Uterine smooth muscle cell (primary cell): Measurements from ENCODE around the gene FOXD1. TPM values are rescaled to one million over a fixed set of nuclear protein-coding genes. Genes with fewer than 3 reads are reported as not detected.

ENCODE experiments used
- total RNA-seq: library from RNA; depleted of rRNA; stranded (reverse); fragments of >200 nt; gene quantifications from 2 replicates; pipeline ENCODE4 v1.2.3, GENCODE V29; 2014

Gene FOXD1
- 3.2 and 3.5 TPM in 2 replicates for total RNA-seq

GRCh38 chr5:73448463-73449136 is at the start of gene FOXD1:
FOXD1 (minus strand) TSS chr5:73448777; CDS start chr5:73448362, 415 bp downstream.

Other genes starting within 250 kb of the FOXD1 start
- gene BTF3, start 49.7 kb upstream of the FOXD1 start, total RNA-seq = 184 and 190 TPM in 2 replicates
- 15.2 and 28.0 TPM in 2 replicates for gene ANKRA2, start 116.9 kb upstream of the FOXD1 start, total RNA-seq
- 25.9 and 41.1 TPM in 2 replicates for gene UTP15, start 117.0 kb upstream of the FOXD1 start, total RNA-seq
- 25.8 and 49.0 TPM in 2 replicates for gene ARHGEF28, start 177.4 kb upstream of the FOXD1 start, total RNA-seq